K562 (cell line): ENCODE data around the gene GRXCR2. TPM values are rescaled to one million over a fixed set of nuclear protein-coding genes. Genes with fewer than 3 reads are reported as not detected.

Experiments
- ATAC-seq: fragments of 200-7000 bp; cut with Tn5 transposase; 3 replicates; pipeline ENCODE4 v1.9.1; 2020; ENCODE audit warnings: moderate library complexity
- BruUV-seq: library from RNA; stranded (reverse); fragments of 400-500 nt; replicated peaks from 2 replicates; lab custom pipeline; 2021; lab: Mats Ljungman, UMichigan
- CTCF ChIA-PET: fragments of 300-600 bp; formaldehyde crosslinking; extraction: SDS; loops from one replicate; lab custom pipeline; 2021; ENCODE audit warnings: low intra/inter-chr PET ratio; lab: Yijun Ruan, JAX
- POLR2A ChIA-PET: fragments of 300-600, 350-650 bp; sonication (Branson Sonifier 250); formaldehyde crosslinking; extraction: SDS; loops from one replicate; lab custom pipeline; 2021; ENCODE audit warnings: antibody characterized with exemption, inconsistent platforms; lab: Yijun Ruan, JAX
- DNase-seq, 4 experiments: peaks; one replicate each; pipeline versions ENCODE4 v3.0.0 to v3.0.0-alpha.2; 2011 to 2018; ENCODE audit warnings: low spot score in 3 of 4, mixed read lengths in 3 of 4; ENCODE audit errors: extremely low read depth in 1 of 4
- FAIRE-seq: peaks from 2 replicates; lab custom pipeline; 2011; peaks lifted over from hg19 to GRCh38; lab: Jason Lieb, UNC
- H2AFZ ChIP-seq: 2 replicates; pipeline ENCODE4 v1.6.0; 2011; ENCODE audit warnings: low read depth, low read length, control low read depth, inconsistent platforms
- H3K27ac ChIP-seq: fragments of 200-600 bp; 3 replicates; pipeline ENCODE4 v1.8.0; 2011; ENCODE audit warnings: low read depth, mild to moderate bottlenecking, control low read depth, inconsistent platforms, low read length, moderate library complexity, mixed read lengths; ENCODE audit errors: extremely low read depth
- H3K27me3 ChIP-seq, 2 experiments: fragments of 300-600 bp in 1 of 2; 2 replicates in 1 of 2; 3 replicates in 1 of 2; pipeline versions ENCODE4 v1.6.0 to v1.8.0; 2011; ENCODE audit warnings: inconsistent platforms in 2 of 2, low read length in 2 of 2, mild to moderate bottlenecking in 1 of 2, mixed read lengths in 1 of 2, moderate library complexity in 1 of 2; ENCODE audit not compliant: control insufficient read depth in 2 of 2, insufficient read depth in 2 of 2
- H3K36me3 ChIP-seq: fragments of 300-600 bp; 3 replicates; pipeline ENCODE4 v1.8.0; 2011; ENCODE audit warnings: mild to moderate bottlenecking, low read length, inconsistent platforms; ENCODE audit not compliant: control insufficient read depth, insufficient read depth
- H3K4me1 ChIP-seq, 2 experiments: fragments of 200-600 bp in 1 of 2; replicated peaks in 1 of 2; 2 replicates in 1 of 2; 3 replicates in 1 of 2; pipeline versions ENCODE4 v1.5.1 to v1.8.0; 2011; ENCODE audit warnings: inconsistent platforms in 2 of 2, low read length in 2 of 2, mild to moderate bottlenecking in 1 of 2, mixed read lengths in 1 of 2, moderate library complexity in 1 of 2; ENCODE audit not compliant: control insufficient read depth in 2 of 2, insufficient read depth in 2 of 2
- H3K4me2 ChIP-seq: 2 replicates; pipeline ENCODE4 v1.6.1; 2011; ENCODE audit warnings: low read length, control low read depth, inconsistent platforms, mixed read lengths; ENCODE audit not compliant: insufficient read depth
- H3K4me3 ChIP-seq: fragments of 200-600 bp; sonication (generic), shearing (Covaris generic); 2 replicates; pipeline ENCODE4 v1.5.1; 2016; ENCODE audit warnings: control low read depth, inconsistent platforms
- H3K79me2 ChIP-seq: fragments of 200-600 bp; 3 replicates; pipeline ENCODE4 v1.8.0; 2011; ENCODE audit warnings: low read length, inconsistent platforms; ENCODE audit not compliant: control insufficient read depth, insufficient read depth
- H3K9ac ChIP-seq, 2 experiments: 2 replicates each; pipeline versions ENCODE4 v1.6.0 to v1.6.1; 2011; ENCODE audit warnings: low read depth in 2 of 2, low read length in 2 of 2, control low read depth in 1 of 2, inconsistent platforms in 1 of 2, mild to moderate bottlenecking in 1 of 2, mixed read lengths in 1 of 2; ENCODE audit not compliant: insufficient read depth in 1 of 2
- H3K9me1 ChIP-seq: one replicate; pipeline ENCODE4 v1.6.0; 2011; ENCODE audit warnings: inconsistent platforms, mild to moderate bottlenecking, low read length, moderate library complexity; ENCODE audit not compliant: control insufficient read depth, insufficient read depth
- H3K9me3 ChIP-seq: replicated peaks from 2 replicates; pipeline ENCODE4 v1.5.1; 2011; ENCODE audit warnings: low read depth, low read length, inconsistent platforms; ENCODE audit not compliant: control insufficient read depth, insufficient read depth
- H4K20me1 ChIP-seq: replicated peaks from 2 replicates; pipeline ENCODE4 v1.6.1; 2011; ENCODE audit warnings: low read length, inconsistent platforms, mixed read lengths; ENCODE audit not compliant: control insufficient read depth, insufficient read depth
- CBFA2T3 ChIP-seq: fragments of 450-650 bp; IDR thresholded peaks from 2 replicates; pipeline ENCODE4 v1.6.1; 2017
- CSDE1 ChIP-seq, 2 experiments: fragments of 450-650 bp; IDR thresholded peaks; 2 replicates each; pipeline ENCODE4 v1.6.1; 2016; ENCODE audit warnings: mild to moderate bottlenecking in 1 of 2
- HDAC2 ChIP-seq: fragments of 450-650 bp; IDR thresholded peaks from 2 replicates; pipeline ENCODE4 v1.6.1; 2016; ENCODE audit warnings: mild to moderate bottlenecking
- JUN ChIP-seq, 2 experiments: sonication (generic) in 1 of 2; formaldehyde crosslinking in 1 of 2; IDR thresholded peaks; 2 replicates each; pipeline versions ENCODE4 v1.6.1 to v1.8.0; 2012 to 2022; ENCODE audit warnings: borderline replicate concordance in 2 of 2, mild to moderate bottlenecking in 2 of 2, improper control_type of control experiment in 1 of 2, low read depth in 1 of 2, low read length in 1 of 2, missing genetic modification reagents in 1 of 2
- KLF6 ChIP-seq: fragments of 250-450 bp; sonication (Bioruptor Pico); IDR thresholded peaks from 2 replicates; pipeline ENCODE4 v1.4.0; 2020; ENCODE audit warnings: mild to moderate bottlenecking, moderate library complexity, borderline replicate concordance
- MAFF ChIP-seq: IDR thresholded peaks from 2 replicates; pipeline ENCODE4 v1.6.1; 2012; ENCODE audit warnings: low read length, improper control_type of control experiment
- NR2C2 ChIP-seq, 2 experiments: fragments of 200-800 bp in 1 of 2; sonication (Bioruptor generic) in 1 of 2; sonication (generic) in 1 of 2; formaldehyde crosslinking in 1 of 2; IDR thresholded peaks; 2 replicates each; pipeline versions ENCODE4 v1.6.1 to v1.8.0; 2016 to 2022; ENCODE audit warnings: mild to moderate bottlenecking in 1 of 2, missing compliant biosample characterization in 1 of 2, missing genetic modification characterization in 1 of 2, missing genetic modification reagents in 1 of 2
- POLR2B ChIP-seq: fragments of 450-650 bp; IDR thresholded peaks from 2 replicates; pipeline ENCODE4 v1.6.1; 2018; ENCODE audit warnings: low read depth; ENCODE audit not compliant: partially characterized antibody
- PTBP1 ChIP-seq: fragments of 200-400 bp; formaldehyde crosslinking; IDR thresholded peaks from 2 replicates; pipeline ENCODE4 v1.6.1; 2017; ENCODE audit warnings: low read depth, low read length
- RHOXF2B ChIP-seq: fragments of 250-450 bp; sonication (Bioruptor Pico); conservative IDR thresholded peaks from 2 replicates; pipeline ENCODE4 v1.5.1; 2021
- ZFP1 ChIP-seq: fragments of 450-650 bp; formaldehyde crosslinking; IDR thresholded peaks from 2 replicates; pipeline ENCODE4 v1.4.0; 2020; ENCODE audit warnings: mild to moderate bottlenecking, mixed read lengths
- ZNF3 ChIP-seq: fragments of 250-450 bp; sonication (Bioruptor Pico); IDR thresholded peaks from 2 replicates; pipeline ENCODE4 v1.5.0; 2021; ENCODE audit warnings: mild to moderate bottlenecking, moderate library complexity
- ZNF444 ChIP-seq: fragments of 250-450 bp; sonication (Bioruptor Pico); IDR thresholded peaks from 2 replicates; pipeline ENCODE4 v1.4.0; 2020; ENCODE audit warnings: mild to moderate bottlenecking, moderate library complexity
- WGBS: fragments of 100-300 bp; shearing (Covaris generic); methylation state at CpG from one replicate; pipeline ENCODE4 v1.1.6; 2016; ENCODE audit warnings: low coverage, mixed read lengths; ENCODE audit not compliant: insufficient coverage; ENCODE audit errors: missing lambda C conversion rate; 5-methylcytosine and 5-hydroxymethylcytosine counted together
- in situ Hi-C: fragments of 300-500 bp; cut with MboI; formaldehyde crosslinking; loops from 4 replicates; pipeline ENCODE4 v1.15.0; 2018; ENCODE audit warnings: inconsistent platforms, mixed read lengths
- intact Hi-C: fragments of 100-400 bp; cut with micrococcal nuclease; formaldehyde crosslinking; loops from 2 replicates; pipeline ENCODE4 v1.14.2; 2022
- polyA plus RNA-seq, 8 experiments: library from polyadenylated mRNA; depleted of rRNA in 4 of 8; stranded (reverse) in 5 of 8; unstranded in 3 of 8; fragments of >200 nt; fragmentation: Nextera tagmentation in 2 of 8; fragmentation: Illumina TruSeq in 1 of 8; extraction: Ambion mirVana in 2 of 8; extraction: Trizol in 1 of 8; gene quantifications; 2 replicates each; pipeline versions ENCODE4 v1.2.1 to v1.2.3, GENCODE V29; 2011 to 2014; ENCODE audit warnings: inconsistent platforms in 1 of 8, missing spikeins in 1 of 8
- total RNA-seq, 7 experiments: library from RNA; depleted of rRNA in 6 of 7; stranded (reverse); fragments of >200 nt in 6 of 7; fragmentation: Illumina TruSeq in 2 of 7; extraction: Trizol in 2 of 7; gene quantifications; 2 replicates each; pipeline versions ENCODE4 v1.2.1 to v1.2.3, GENCODE V29; 2011 to 2021; ENCODE audit warnings: low replicate concordance in 1 of 7
- TF ChIP-seq, protein P1 (sequence below): fragments of 450-650 bp; formaldehyde crosslinking; IDR thresholded peaks from 2 replicates; pipeline ENCODE4 v1.4.0; 2020; ENCODE audit warnings: mild to moderate bottlenecking
- TF ChIP-seq, protein P2 (sequence below): fragments of 250-450 bp; sonication (Bioruptor Pico); IDR thresholded peaks from 2 replicates; pipeline ENCODE4 v1.4.0; 2020
- TF ChIP-seq, protein P3 (sequence below): IDR thresholded peaks from 2 replicates; pipeline ENCODE4 v1.6.1; 2014; ENCODE audit warnings: antibody characterized with exemption

The GRXCR2 gene
- total and polyA plus RNA-seq, 9 of the 15 experiments (the other 6 are each of a cell fraction or from before 2014, with no cell fraction given) = not detected

DNA sequence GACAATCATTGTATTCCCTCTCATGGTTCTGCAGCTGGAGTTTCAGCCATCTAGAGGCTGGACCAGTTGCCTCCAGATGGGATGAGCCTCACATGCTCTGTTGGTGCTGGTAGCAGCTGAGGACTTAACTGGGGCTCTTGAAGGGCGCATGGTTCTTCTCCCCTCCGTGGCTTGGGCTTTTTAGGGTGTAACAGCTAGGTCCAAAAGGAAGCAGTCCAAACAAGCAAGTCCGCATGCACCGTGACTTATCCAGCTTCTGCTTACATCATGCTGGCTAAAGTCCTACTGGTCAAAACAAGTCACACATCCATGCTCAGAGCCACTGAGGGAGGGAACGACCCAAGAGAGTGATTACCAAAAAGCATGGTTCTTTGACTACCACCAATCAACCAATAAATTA lies 31.9 kb upstream of the GRXCR2 start:
- no peak overlapping the region for H2AFZ ChIP-seq
- DNase-seq = no peak
- H3K4me3 ChIP-seq = no peak overlapping the region
- H3K4me2 ChIP-seq = no peak overlapping the region
- H3K4me1 ChIP-seq = no peaks in the 10 kb centered on the region
- BruUV-seq = no TSS peak
- in situ Hi-C loops = no loop called here
- 3% methylated on average over 5 of the region's 5 CpGs for WGBS
- H3K27me3 ChIP-seq = peaks cover 5 to 11% of the 10 kb centered on the region in 2 experiments; a peak in 3 of 5 replicates
- ATAC-seq = no peak
- no peaks in the 10 kb centered on the region for H3K9me1 ChIP-seq
- H4K20me1 ChIP-seq = no peaks in the 10 kb centered on the region
- no peaks in the 10 kb centered on the region for H3K79me2 ChIP-seq
- H3K27ac ChIP-seq = no peak overlapping the region
- CTCF ChIA-PET = no interaction called here
- H3K9me3 ChIP-seq = no peaks in the 10 kb centered on the region
- POLR2A ChIA-PET = interaction anchor here (0.7 kb wide), 1 partner anchor 29 kb away, joined by 3 read pairs; no protein-coding TSS in a partner anchor
- H3K36me3 ChIP-seq = no peaks in the 10 kb centered on the region
- intact Hi-C loops = loop anchor here (5.0 kb wide), 1 partner anchor 143 kb away; no protein-coding TSS in a partner anchor
- no peak overlapping the region for H3K9ac ChIP-seq
- FAIRE-seq = no peak
- TF ChIP-seq ZFP1 (CRISPR knock-in tag) (no peak), MAFF (no peak), KLF6 (CRISPR knock-in tag) (no peak), CBFA2T3 (no peak), NR2C2 (CRISPR knock-in tag; IDR thresholded peaks at IDR 0.05) (no peak), NR2C2 (tag; IDR thresholded peaks at IDR 0.05) (no peak), JUN (IDR thresholded peaks at IDR 0.05; ENCODE audit: borderline replicate concordance, low read depth, low read length) (no peak), JUN (CRISPR knock-in tag; IDR thresholded peaks at IDR 0.05; ENCODE audit: borderline replicate concordance) (no peak), PTBP1 (no peak), CSDE1 (IDR thresholded peaks at IDR 0.05) (no peak), HDAC2 (no peak), ZNF3 (no peak), POLR2B (no peak), RHOXF2B (CRISPR knock-in tag) (no peak), ZNF444 (no peak)
- TF ChIP-seq, protein P1, sequence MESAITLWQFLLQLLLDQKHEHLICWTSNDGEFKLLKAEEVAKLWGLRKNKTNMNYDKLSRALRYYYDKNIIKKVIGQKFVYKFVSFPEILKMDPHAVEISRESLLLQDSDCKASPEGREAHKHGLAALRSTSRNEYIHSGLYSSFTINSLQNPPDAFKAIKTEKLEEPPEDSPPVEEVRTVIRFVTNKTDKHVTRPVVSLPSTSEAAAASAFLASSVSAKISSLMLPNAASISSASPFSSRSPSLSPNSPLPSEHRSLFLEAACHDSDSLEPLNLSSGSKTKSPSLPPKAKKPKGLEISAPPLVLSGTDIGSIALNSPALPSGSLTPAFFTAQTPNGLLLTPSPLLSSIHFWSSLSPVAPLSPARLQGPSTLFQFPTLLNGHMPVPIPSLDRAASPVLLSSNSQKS (CRISPR knock-in tag) = no peak
- TF ChIP-seq, protein P2, sequence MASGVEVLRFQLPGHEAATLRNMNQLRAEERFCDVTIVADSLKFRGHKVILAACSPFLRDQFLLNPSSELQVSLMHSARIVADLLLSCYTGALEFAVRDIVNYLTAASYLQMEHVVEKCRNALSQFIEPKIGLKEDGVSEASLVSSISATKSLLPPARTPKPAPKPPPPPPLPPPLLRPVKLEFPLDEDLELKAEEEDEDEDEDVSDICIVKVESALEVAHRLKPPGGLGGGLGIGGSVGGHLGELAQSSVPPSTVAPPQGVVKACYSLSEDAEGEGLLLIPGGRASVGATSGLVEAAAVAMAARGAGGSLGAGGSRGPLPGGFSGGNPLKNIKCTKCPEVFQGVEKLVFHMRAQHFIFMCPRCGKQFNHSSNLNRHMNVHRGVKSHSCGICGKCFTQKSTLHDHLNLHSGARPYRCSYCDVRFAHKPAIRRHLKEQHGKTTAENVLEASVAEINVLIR = no peak
- TF ChIP-seq, protein P3, sequence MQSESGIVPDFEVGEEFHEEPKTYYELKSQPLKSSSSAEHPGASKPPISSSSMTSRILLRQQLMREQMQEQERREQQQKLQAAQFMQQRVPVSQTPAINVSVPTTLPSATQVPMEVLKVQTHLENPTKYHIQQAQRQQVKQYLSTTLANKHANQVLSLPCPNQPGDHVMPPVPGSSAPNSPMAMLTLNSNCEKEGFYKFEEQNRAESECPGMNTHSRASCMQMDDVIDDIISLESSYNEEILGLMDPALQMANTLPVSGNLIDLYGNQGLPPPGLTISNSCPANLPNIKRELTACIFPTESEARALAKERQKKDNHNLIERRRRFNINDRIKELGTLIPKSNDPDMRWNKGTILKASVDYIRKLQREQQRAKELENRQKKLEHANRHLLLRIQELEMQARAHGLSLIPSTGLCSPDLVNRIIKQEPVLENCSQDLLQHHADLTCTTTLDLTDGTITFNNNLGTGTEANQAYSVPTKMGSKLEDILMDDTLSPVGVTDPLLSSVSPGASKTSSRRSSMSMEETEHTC = no peak
